Measurements from ENCODE around the gene DRC1. TPM values are rescaled to one million over a fixed set of nuclear protein-coding genes. Genes with fewer than 3 reads are reported as not detected.

Gene DRC1
- total RNA-seq, 2 experiments from 2014 or later: not detected

- H3K9me2 ChIP-seq (ENCODE audit: insufficient read depth, low read length): no peaks in the 10 kb centered on the region
- intact Hi-C loops (cut with micrococcal nuclease; ENCODE audit: unreplicated experiment): loop anchor here (10.0 kb wide), 1 partner anchor 141 kb away; no protein-coding TSS in a partner anchor
These were observed 63.7 kb downstream of the DRC1 start for GRCh38 chr2:26465266-26465925.

GRCh38 chr2:26465981-26466471, 64.3 kb downstream of the DRC1 start:
- Histone ChIP-seq H3K4me2 (ENCODE audit: low read length) (no peak overlapping the region), H3K36me3 (ENCODE audit: insufficient read depth, low read length) (no peaks in the 10 kb centered on the region), H3K4me3 (ENCODE audit: low read depth, low read length, poor library complexity, severe bottlenecking) (no peak overlapping the region), H3K79me2 (ENCODE audit: insufficient read depth, low read depth, low read length) (no peaks in the 10 kb centered on the region), H2AFZ (ENCODE audit: low read length) (no peak overlapping the region), H3K9me3 (ENCODE audit: low read length) (peaks cover 6% of the 10 kb centered on the region; the same call in 1 of the 2 replicates), H3K9me2 (ENCODE audit: insufficient read depth, low read length) (no peaks in the 10 kb centered on the region), H3K4me1 (ENCODE audit: insufficient read depth, low read length, poor library complexity, severe bottlenecking) (no peaks in the 10 kb centered on the region), H4K20me1 (ENCODE audit: insufficient read depth, low read length) (no peaks in the 10 kb centered on the region), H3K27ac (ENCODE audit: low read depth, low read length, poor library complexity, severe bottlenecking) (no peak overlapping the region)
- DNase-seq (ENCODE audit: low spot score): no peak
- CTCF ChIA-PET (ENCODE audit: unreplicated experiment): no interaction called here
- no TSS peak for BruUV-seq (replicated peaks)
- POLR2A ChIA-PET: interaction anchor here (0.7 kb wide), 1 partner anchor 164 kb away, joined by 5 read pairs; no protein-coding TSS in a partner anchor
- no peak for TF ChIP-seq CTCF (conservative IDR thresholded peaks at IDR 0.05; ENCODE audit: low read length)
- no peak for TF ChIP-seq EZH2phosphoT487 (IDR thresholded peaks at IDR 0.05; ENCODE audit: borderline replicate concordance, low read depth, low read length)
- intact Hi-C loops (cut with micrococcal nuclease; ENCODE audit: unreplicated experiment): loop anchor here (10.0 kb wide), 1 partner anchor 141 kb away; no protein-coding TSS in a partner anchor

More at GRCh38 chr2:26465266-26465925, 63.7 kb downstream of the DRC1 start:
- H3K4me1 ChIP-seq (ENCODE audit: insufficient read depth, low read length, poor library complexity, severe bottlenecking): no peaks in the 10 kb centered on the region
- no peak overlapping the region for H3K4me2 ChIP-seq (ENCODE audit: low read length)
- H3K79me2 ChIP-seq (ENCODE audit: insufficient read depth, low read depth, low read length): no peaks in the 10 kb centered on the region
- no peak for TF ChIP-seq CTCF (conservative IDR thresholded peaks at IDR 0.05; ENCODE audit: low read length)
- no peak for TF ChIP-seq EZH2phosphoT487 (IDR thresholded peaks at IDR 0.05; ENCODE audit: borderline replicate concordance, low read depth, low read length)
- no peaks in the 10 kb centered on the region for H4K20me1 ChIP-seq (ENCODE audit: insufficient read depth, low read length)
- H2AFZ ChIP-seq (ENCODE audit: low read length): no peak overlapping the region
- BruUV-seq (replicated peaks): no TSS peak
- CTCF ChIA-PET (ENCODE audit: unreplicated experiment): no interaction called here
- H3K36me3 ChIP-seq (ENCODE audit: insufficient read depth, low read length): no peaks in the 10 kb centered on the region
- no peak overlapping the region for H3K4me3 ChIP-seq (ENCODE audit: low read depth, low read length, poor library complexity, severe bottlenecking)
- DNase-seq (ENCODE audit: low spot score): no peak
- POLR2A ChIA-PET: no interaction called here
- H3K9me3 ChIP-seq (ENCODE audit: low read length): peaks cover 6% of the 10 kb centered on the region; the same call in 1 of the 2 replicates
- no peak overlapping the region for H3K27ac ChIP-seq (ENCODE audit: low read depth, low read length, poor library complexity, severe bottlenecking)
